Duodenal mucosa (tissue), 2 donors: ENCODE measurements around the gene BGN.

Experiments used
- H3K27ac ChIP-seq: one replicate; pipeline ENCODE4 v1.7.0; 2013; ENCODE audit warnings: low read depth, low read length
- H3K27me3 ChIP-seq, 2 donors: one replicate each; pipeline ENCODE4 v1.7.0; 2013; ENCODE audit warnings: low read length in 2 of 2, control low read depth in 1 of 2; ENCODE audit not compliant: insufficient read depth in 2 of 2, control insufficient read depth in 1 of 2
- H3K36me3 ChIP-seq, 2 donors: one replicate each; pipeline ENCODE4 v1.7.0; 2013; ENCODE audit warnings: low read length in 2 of 2, control low read depth in 1 of 2; ENCODE audit not compliant: insufficient read depth in 2 of 2, control insufficient read depth in 1 of 2
- H3K4me1 ChIP-seq, 2 donors: one replicate each; pipeline ENCODE4 v1.7.0; 2013; ENCODE audit warnings: low read length in 2 of 2, control low read depth in 1 of 2; ENCODE audit not compliant: insufficient read depth in 2 of 2, control insufficient read depth in 1 of 2
- H3K4me3 ChIP-seq, 2 donors: one replicate each; pipeline ENCODE4 v1.7.0; 2013; ENCODE audit warnings: low read length in 2 of 2, low read depth in 1 of 2
- H3K9ac ChIP-seq, 2 donors: one replicate each; pipeline ENCODE4 v1.7.0; 2013; ENCODE audit warnings: low read length in 2 of 2, low read depth in 1 of 2
- H3K9me3 ChIP-seq, 2 donors: one replicate each; pipeline ENCODE4 v1.7.0; 2013; ENCODE audit warnings: low read length in 2 of 2, control low read depth in 1 of 2; ENCODE audit not compliant: control insufficient read depth in 1 of 2

Gene BGN

GRCh38 chrX:153513265-153513664, 18.5 kb downstream of the BGN start:
- Histone ChIP-seq H3K36me3 (no peaks in the 10 kb centered on the region), H3K4me1 (no peaks in the 10 kb centered on the region), H3K27ac (no peak overlapping the region), H3K27me3 (peaks cover 0 to 9% of the 10 kb centered on the region in 2 donors), H3K9me3 (no peaks in the 10 kb centered on the region), H3K4me3 (no peak overlapping the region), H3K9ac (no peak overlapping the region)

GRCh38 chrX:153514259-153514658, 19.5 kb downstream of the BGN start:
- peaks cover 0 to 17% of the 10 kb centered on the region in 2 donors for H3K27me3 ChIP-seq
- H3K4me1 ChIP-seq, result no peaks in the 10 kb centered on the region
- H3K36me3 ChIP-seq, result no peaks in the 10 kb centered on the region
- H3K27ac ChIP-seq, result no peak overlapping the region
- H3K9ac ChIP-seq, result no peak overlapping the region
- no peaks in the 10 kb centered on the region for H3K9me3 ChIP-seq
- H3K4me3 ChIP-seq, result no peak overlapping the region

DNA sequence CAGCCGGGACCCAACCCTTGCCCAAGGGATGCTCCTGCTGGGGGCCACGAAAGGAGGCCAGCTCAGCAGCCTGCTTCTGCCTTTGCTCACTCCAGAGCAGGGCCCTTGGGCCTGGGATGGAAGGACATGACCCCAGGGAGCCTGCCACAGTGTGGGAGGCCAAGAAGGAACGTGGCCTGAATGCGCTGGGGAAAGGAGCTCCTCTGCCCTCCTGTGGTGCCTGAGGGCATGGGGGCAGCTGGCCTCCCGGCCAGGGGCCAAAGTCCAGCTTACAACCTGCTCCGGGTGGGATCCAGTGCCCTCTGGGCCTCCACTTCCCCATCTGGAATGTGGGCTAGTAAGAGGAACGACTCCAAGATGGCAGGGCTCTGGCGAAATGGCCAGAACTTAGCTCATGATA, 20.7 kb downstream of the BGN start:
- Histone ChIP-seq H3K27ac (no peak overlapping the region), H3K4me1 (no peaks in the 10 kb centered on the region), H3K9ac (no peak overlapping the region), H3K36me3 (no peaks in the 10 kb centered on the region), H3K27me3 (peaks cover 0 to 17% of the 10 kb centered on the region in 2 donors), H3K9me3 (no peaks in the 10 kb centered on the region), H3K4me3 (no peak overlapping the region)

DNA sequence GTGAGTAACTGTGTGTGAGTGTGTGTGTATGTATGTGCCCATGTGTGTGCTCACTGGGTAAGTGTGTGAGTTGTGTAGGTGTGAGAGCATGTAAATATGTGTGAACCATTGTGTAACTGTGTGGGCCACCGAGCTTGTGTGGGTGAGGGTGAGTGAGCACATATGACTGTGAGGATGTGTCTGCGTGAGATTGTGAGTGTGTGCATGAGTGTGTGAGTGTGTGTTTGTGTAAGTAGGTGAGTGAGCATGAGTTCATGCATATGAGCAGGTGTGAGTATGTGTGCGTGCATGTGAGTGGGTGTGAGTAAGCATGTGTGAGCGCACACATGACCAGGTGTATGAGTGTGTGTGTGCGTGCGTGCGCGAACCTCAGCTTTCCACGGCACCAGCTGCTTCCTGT, 21.3 kb downstream of the BGN start:
- H3K27me3 ChIP-seq, result peaks cover 0 to 17% of the 10 kb centered on the region in 2 donors
- H3K27ac ChIP-seq, result no peak overlapping the region
- H3K4me1 ChIP-seq, result no peaks in the 10 kb centered on the region

GRCh38 chrX:153517423-153517822, 22.6 kb downstream of the BGN start, which contains the start of gene ATP2B3:
ATP2B3 (plus strand) TSS chrX:153517642; CDS start chrX:153536248, 18,606 bp downstream.
- no peak within 1 kb of the TSS for H3K9ac ChIP-seq
- no peak within 1 kb of the TSS for H3K4me3 ChIP-seq

More for the DNA sequence above, 21.3 kb downstream of the BGN start:
- Histone ChIP-seq H3K9ac (no peak overlapping the region), H3K4me3 (no peak overlapping the region), H3K9me3 (no peaks in the 10 kb centered on the region), H3K36me3 (no peaks in the 10 kb centered on the region)

DNA sequence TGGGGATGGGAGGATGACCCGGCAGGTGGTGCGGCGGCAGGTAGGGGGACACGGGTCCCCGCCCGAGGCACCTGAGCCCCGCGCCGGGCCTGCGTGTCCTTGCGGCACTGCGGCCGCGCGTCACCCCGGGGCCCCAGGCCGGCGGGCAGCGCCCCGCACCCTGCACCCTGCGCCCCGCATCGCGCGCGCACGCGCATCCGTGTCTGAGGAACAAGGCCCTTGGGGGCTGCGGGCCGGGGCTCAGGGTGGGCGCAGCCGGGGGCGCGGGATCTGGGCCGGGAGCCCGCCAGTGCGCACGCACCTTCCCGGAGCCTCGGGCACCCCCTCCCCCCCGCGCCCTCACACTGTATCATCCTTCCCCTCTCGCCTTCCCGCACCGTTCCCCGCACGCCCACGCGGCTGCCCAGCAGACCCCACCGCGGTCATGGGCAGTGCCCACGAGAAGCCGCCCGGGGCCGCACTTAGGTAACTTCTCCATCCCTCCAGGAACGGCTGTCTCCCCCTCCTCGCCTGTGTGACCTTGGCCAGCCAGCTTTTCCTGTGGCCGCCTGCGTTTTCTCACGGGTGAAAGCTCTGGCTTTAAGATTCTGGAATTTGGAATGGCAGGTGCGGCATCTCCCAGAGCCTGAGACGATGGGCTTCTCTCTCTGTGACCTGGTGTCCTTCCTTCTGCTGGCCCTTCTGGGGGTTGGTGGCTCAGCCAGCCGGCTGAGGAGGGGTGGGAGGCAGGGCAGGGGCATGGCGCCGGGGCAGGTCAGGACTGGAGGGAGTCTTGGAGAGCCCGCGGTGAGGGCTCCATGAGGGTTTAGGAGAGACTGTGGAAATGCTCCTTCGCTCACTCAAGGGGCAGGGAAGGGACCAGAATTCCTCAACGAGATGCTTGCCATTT, 23.4 kb downstream of the BGN start:
- Histone ChIP-seq H3K9ac (no peak overlapping the region), H3K9me3 (no peaks in the 10 kb centered on the region), H3K4me3 (no peak overlapping the region), H3K27ac (no peak overlapping the region), H3K4me1 (no peaks in the 10 kb centered on the region), H3K36me3 (no peaks in the 10 kb centered on the region), H3K27me3 (peaks cover 0 to 17% of the 10 kb centered on the region in 2 donors)

More at GRCh38 chrX:153517423-153517822, 22.6 kb downstream of the BGN start, which contains the start of gene ATP2B3:
- Histone ChIP-seq H3K27ac (no peak within 1 kb of the TSS), H3K36me3 (no peaks in the 10 kb centered on the region), H3K27me3 (peaks cover 0 to 17% of the 10 kb centered on the region in 2 donors), H3K9me3 (no peaks in the 10 kb centered on the region), H3K4me1 (no peaks in the 10 kb centered on the region)

DNA sequence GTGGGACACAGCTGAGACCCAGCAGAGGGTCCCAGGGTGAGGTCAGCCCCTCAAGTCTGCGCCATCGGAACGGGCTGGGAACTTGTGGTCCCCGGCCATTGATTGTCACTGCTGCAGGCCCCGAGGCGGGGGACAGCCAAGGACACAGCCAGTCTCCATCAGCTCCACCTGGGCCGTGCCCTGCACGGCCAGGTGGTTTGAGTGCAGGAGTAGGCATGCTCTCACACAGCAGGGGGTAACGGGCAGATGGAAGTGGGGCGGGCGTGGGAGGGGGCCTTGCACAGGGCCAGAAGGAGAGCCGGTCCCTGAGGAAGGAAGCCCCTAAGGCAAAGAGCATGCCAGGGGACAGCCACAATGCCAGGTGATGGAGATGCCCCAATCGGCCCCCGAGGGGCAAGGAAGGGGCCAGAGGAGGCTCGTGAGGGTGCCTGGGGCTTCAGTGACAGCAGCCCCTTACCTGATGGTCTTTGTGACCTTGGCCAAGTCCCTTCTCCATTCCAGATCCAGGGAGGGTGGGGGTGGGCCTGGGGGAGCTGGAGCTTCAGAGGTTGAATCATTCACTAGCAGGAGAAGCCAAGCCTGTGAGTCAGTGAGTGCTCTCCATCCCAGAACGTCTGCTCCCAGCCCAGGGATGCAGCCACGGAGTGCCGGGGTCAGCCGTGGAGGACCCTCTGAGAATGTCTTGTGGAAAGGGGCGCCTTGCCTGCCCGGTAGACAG, 24.9 kb downstream of the BGN start:
- H3K27ac ChIP-seq, result no peak overlapping the region
- no peak overlapping the region for H3K9ac ChIP-seq
- H3K4me3 ChIP-seq, result no peak overlapping the region
- no peaks in the 10 kb centered on the region for H3K4me1 ChIP-seq
- no peaks in the 10 kb centered on the region for H3K36me3 ChIP-seq
- peaks cover 0 to 17% of the 10 kb centered on the region in 2 donors for H3K27me3 ChIP-seq
- no peaks in the 10 kb centered on the region for H3K9me3 ChIP-seq

DNA sequence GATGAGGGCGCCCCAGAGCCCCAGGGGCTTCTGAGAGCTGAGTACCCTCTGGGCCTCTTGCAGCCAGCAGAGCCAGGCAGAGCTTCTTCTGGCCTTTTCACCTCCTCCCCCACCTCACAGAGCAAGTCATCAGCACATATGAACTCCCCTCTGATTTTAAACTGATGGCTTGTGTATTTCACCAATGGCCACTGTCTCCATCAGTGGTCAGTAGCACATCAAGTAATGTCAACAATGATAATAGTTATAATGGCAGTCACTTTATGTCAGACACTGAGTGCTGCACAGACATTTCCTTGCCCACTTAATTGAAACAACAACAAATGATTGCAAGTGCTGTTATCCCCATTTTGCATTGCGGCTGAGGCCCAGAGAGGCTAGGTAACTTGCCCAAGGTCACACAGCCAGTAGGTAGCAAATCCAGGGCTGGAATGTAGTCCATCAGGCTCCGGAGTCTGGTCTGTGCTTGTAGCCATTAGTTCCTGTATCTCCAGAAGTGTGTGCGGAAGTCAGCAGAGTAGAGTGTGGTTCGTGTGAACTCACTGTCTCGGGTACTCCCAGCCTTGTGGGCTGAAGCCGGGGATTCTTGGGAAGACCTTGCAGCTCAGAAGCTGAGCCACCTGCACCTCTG, 25.6 kb downstream of the BGN start:
- Histone ChIP-seq H3K9ac (no peak overlapping the region), H3K27me3 (peaks cover 0 to 21% of the 10 kb centered on the region in 2 donors), H3K4me3 (no peak overlapping the region), H3K9me3 (no peaks in the 10 kb centered on the region), H3K27ac (no peak overlapping the region), H3K36me3 (no peaks in the 10 kb centered on the region), H3K4me1 (no peaks in the 10 kb centered on the region)

DNA sequence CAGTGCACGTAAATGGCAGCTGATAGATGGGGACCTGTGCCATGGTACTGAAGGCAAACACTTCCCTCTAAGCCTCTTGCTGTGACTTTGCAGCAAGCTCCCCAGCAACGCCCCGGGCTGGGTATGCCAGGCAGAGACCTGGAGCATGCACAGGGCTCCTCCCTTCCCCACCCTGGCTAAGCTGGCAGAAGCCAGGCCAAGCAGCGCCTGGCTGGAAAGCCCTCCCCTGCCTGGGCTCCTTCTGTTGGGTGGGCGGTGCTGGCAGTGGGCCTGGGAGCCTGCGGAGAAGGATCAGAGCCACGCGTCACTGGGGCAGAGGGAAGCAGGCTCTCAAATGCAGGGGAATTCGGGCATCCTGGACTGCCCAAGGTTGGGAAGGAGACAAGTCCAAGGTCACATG, 26.3 kb downstream of the BGN start:
- peaks cover 0 to 21% of the 10 kb centered on the region in 2 donors for H3K27me3 ChIP-seq
- H3K4me3 ChIP-seq, result no peak overlapping the region

GRCh38 chrX:153522259-153522658, 27.5 kb downstream of the BGN start:
- no peaks in the 10 kb centered on the region for H3K9me3 ChIP-seq
- H3K4me1 ChIP-seq, result no peaks in the 10 kb centered on the region
- H3K9ac ChIP-seq, result no peak overlapping the region
- H3K4me3 ChIP-seq, result no peak overlapping the region
- peaks cover 0 to 14% of the 10 kb centered on the region in 2 donors for H3K27me3 ChIP-seq
- H3K36me3 ChIP-seq, result no peaks in the 10 kb centered on the region
- no peak overlapping the region for H3K27ac ChIP-seq

More for the DNA sequence above, 26.3 kb downstream of the BGN start:
- no peak overlapping the region for H3K9ac ChIP-seq
- H3K36me3 ChIP-seq, result no peaks in the 10 kb centered on the region
- no peak overlapping the region for H3K27ac ChIP-seq
- no peaks in the 10 kb centered on the region for H3K4me1 ChIP-seq
- no peaks in the 10 kb centered on the region for H3K9me3 ChIP-seq
